SJCRH30 (cell line): ENCODE results near the gene SHC3. TPM values are rescaled to one million over a fixed set of nuclear protein-coding genes. Genes with fewer than 3 reads are reported as not detected.

ENCODE experiments used
- DNase-seq, 2 experiments: peaks; one replicate each; pipeline ENCODE4 v3.0.0-alpha.2; 2015 to 2020
- H3K27ac ChIP-seq: fragments of 250-450 bp; sonication (Bioruptor Pico); 2 replicates; pipeline ENCODE4 v1.5.1; 2020; ENCODE audit warnings: mild to moderate bottlenecking, moderate library complexity
- H3K27me3 ChIP-seq: fragments of 250-450 bp; sonication (Bioruptor Pico); 2 replicates; pipeline ENCODE4 v1.5.1; 2020; ENCODE audit warnings: mild to moderate bottlenecking, moderate library complexity
- H3K36me3 ChIP-seq: fragments of 250-450 bp; sonication (Bioruptor Pico); 2 replicates; pipeline ENCODE4 v1.5.1; 2020; ENCODE audit warnings: mild to moderate bottlenecking, moderate library complexity
- H3K4me1 ChIP-seq: fragments of 250-450 bp; sonication (Bioruptor Pico); 2 replicates; pipeline ENCODE4 v1.5.1; 2020; ENCODE audit warnings: mild to moderate bottlenecking, moderate library complexity
- H3K4me3 ChIP-seq: fragments of 250-450 bp; sonication (Bioruptor Pico); 2 replicates; pipeline ENCODE4 v1.5.1; 2020; ENCODE audit warnings: mild to moderate bottlenecking, moderate library complexity
- H3K9me3 ChIP-seq: fragments of 250-450 bp; sonication (Bioruptor Pico); replicated peaks from 2 replicates; pipeline ENCODE4 v1.5.1; 2020; ENCODE audit warnings: mild to moderate bottlenecking, moderate library complexity
- total RNA-seq: library from RNA; depleted of rRNA; stranded (reverse); fragments of >200 nt; shearing (Covaris generic); gene quantifications from 2 replicates; pipeline ENCODE4 v1.2.3, GENCODE V29; 2014

SHC3 gene
- total RNA-seq, 1 experiment from 2014 or later = not detected

GRCh38 chr9:89195131-89195797 is 16.6 kb upstream of the SHC3 start:
- no peaks in the 10 kb centered on the region for H3K4me1 ChIP-seq
- no peak overlapping the region for H3K27ac ChIP-seq
- H3K9me3 ChIP-seq = no peaks in the 10 kb centered on the region
- no peak for DNase-seq
- H3K36me3 ChIP-seq = no peaks in the 10 kb centered on the region
- no peaks in the 10 kb centered on the region for H3K27me3 ChIP-seq
- H3K4me3 ChIP-seq = no peak overlapping the region

- H3K27me3 ChIP-seq = no peaks in the 10 kb centered on the region
- no peaks in the 10 kb centered on the region for H3K4me1 ChIP-seq
- no peak for DNase-seq
- no peak overlapping the region for H3K4me3 ChIP-seq
- H3K36me3 ChIP-seq = no peaks in the 10 kb centered on the region
- no peak overlapping the region for H3K27ac ChIP-seq
- no peaks in the 10 kb centered on the region for H3K9me3 ChIP-seq
Observed at GRCh38 chr9:89194421-89195130, 16.0 kb upstream of the SHC3 start.

- H3K27me3 ChIP-seq = peaks cover 5% of the 10 kb centered on the region; the same call in 1 of the 2 replicates
- H3K4me1 ChIP-seq = no peaks in the 10 kb centered on the region
- 0 out of 2 replicates have a peak, but pooled peaks cover 3% of the 10 kb centered on the region for H3K9me3 ChIP-seq
- H3K27ac ChIP-seq = no peak overlapping the region
- H3K4me3 ChIP-seq = no peak overlapping the region
- H3K36me3 ChIP-seq = no peaks in the 10 kb centered on the region
- DNase-seq = no peak
Observed at GRCh38 chr9:89191004-89191403, 12.4 kb upstream of the SHC3 start.

GRCh38 chr9:89189215-89189614 is 10.6 kb upstream of the SHC3 start:
- H3K4me1 ChIP-seq = no peaks in the 10 kb centered on the region
- no peak overlapping the region for H3K27ac ChIP-seq
- H3K9me3 ChIP-seq = 0 out of 2 replicates have a peak, but pooled peaks cover 3% of the 10 kb centered on the region
- H3K36me3 ChIP-seq = no peaks in the 10 kb centered on the region
- no peak for DNase-seq
- peaks cover 5% of the 10 kb centered on the region; the same call in 1 of the 2 replicates for H3K27me3 ChIP-seq
- H3K4me3 ChIP-seq = no peak overlapping the region

GRCh38 chr9:89187950-89188349 is 9.3 kb upstream of the SHC3 start:
- Histone ChIP-seq H3K4me1 (no peaks in the 10 kb centered on the region), H3K9me3 (0 out of 2 replicates have a peak, but pooled peaks cover 3% of the 10 kb centered on the region), H3K27ac (no peak overlapping the region), H3K27me3 (peaks cover 5% of the 10 kb centered on the region; the same call in 1 of the 2 replicates), H3K4me3 (no peak overlapping the region), H3K36me3 (no peaks in the 10 kb centered on the region)
- no peak for DNase-seq

GRCh38 chr9:89187541-89187940 is 8.9 kb upstream of the SHC3 start:
- Histone ChIP-seq H3K27ac (no peak overlapping the region), H3K4me3 (no peak overlapping the region), H3K9me3 (0 out of 2 replicates have a peak, but pooled peaks cover 3% of the 10 kb centered on the region), H3K4me1 (no peaks in the 10 kb centered on the region), H3K36me3 (no peaks in the 10 kb centered on the region), H3K27me3 (peaks cover 5% of the 10 kb centered on the region; the same call in 1 of the 2 replicates)
- DNase-seq = no peak

- 0 out of 2 replicates have a peak, but pooled peaks cover 3% of the 10 kb centered on the region for H3K9me3 ChIP-seq
- no peak for DNase-seq
- no peak overlapping the region for H3K4me3 ChIP-seq
- no peaks in the 10 kb centered on the region for H3K36me3 ChIP-seq
- no peak overlapping the region for H3K27ac ChIP-seq
- peaks cover 5% of the 10 kb centered on the region; the same call in 1 of the 2 replicates for H3K27me3 ChIP-seq
- H3K4me1 ChIP-seq = no peaks in the 10 kb centered on the region
Observed at GRCh38 chr9:89186960-89187359, 8.3 kb upstream of the SHC3 start.

GRCh38 chr9:89185980-89186379 is 7.4 kb upstream of the SHC3 start:
- H3K9me3 ChIP-seq = 0 out of 2 replicates have a peak, but pooled peaks cover 3% of the 10 kb centered on the region
- peak; percentile 48 to 70 for DNase-seq

GRCh38 chr9:89183146-89183545 is 4.5 kb upstream of the SHC3 start:
- no peak overlapping the region for H3K4me3 ChIP-seq
- H3K27me3 ChIP-seq = peaks cover 5% of the 10 kb centered on the region; the same call in 1 of the 2 replicates
- no peak for DNase-seq
- no peaks in the 10 kb centered on the region for H3K36me3 ChIP-seq
- H3K9me3 ChIP-seq = 0 out of 2 replicates have a peak, but pooled peaks cover 3% of the 10 kb centered on the region
- peaks cover 8% of the 10 kb centered on the region; the same call in 1 of the 2 replicates for H3K4me1 ChIP-seq
- no peak overlapping the region for H3K27ac ChIP-seq

More at GRCh38 chr9:89185980-89186379, 7.4 kb upstream of the SHC3 start:
- Histone ChIP-seq H3K27ac (no peak overlapping the region), H3K27me3 (peaks cover 5% of the 10 kb centered on the region; the same call in 1 of the 2 replicates), H3K4me1 (no peaks in the 10 kb centered on the region), H3K36me3 (no peaks in the 10 kb centered on the region), H3K4me3 (no peak overlapping the region)

- DNase-seq = no peak
- Histone ChIP-seq H3K27me3 (peaks cover 4% of the 10 kb centered on the region; the same call in 1 of the 2 replicates), H3K4me3 (no peak overlapping the region), H3K27ac (no peak overlapping the region), H3K9me3 (0 out of 2 replicates have a peak, but pooled peaks cover 2% of the 10 kb centered on the region), H3K36me3 (no peaks in the 10 kb centered on the region), H3K4me1 (peaks cover 8% of the 10 kb centered on the region; the same call in 1 of the 2 replicates)
Observed at GRCh38 chr9:89182369-89182768, 3.8 kb upstream of the SHC3 start.

- H3K36me3 ChIP-seq = no peaks in the 10 kb centered on the region
- H3K4me1 ChIP-seq = peaks cover 8% of the 10 kb centered on the region; the same call in 1 of the 2 replicates
- peak overlapping the region; percentile 36 for H3K4me3 ChIP-seq
- no peak overlapping the region for H3K27ac ChIP-seq
- no peaks in the 10 kb centered on the region for H3K9me3 ChIP-seq
- no peaks in the 10 kb centered on the region for H3K27me3 ChIP-seq
- peak; percentile 77 to 85 for DNase-seq
Observed at GRCh38 chr9:89179895-89180734, 1.5 kb upstream of the SHC3 start.

- no peak overlapping the region for H3K27ac ChIP-seq
- DNase-seq = peak in 1 of 2 experiments; percentile 7
- peaks cover 8% of the 10 kb centered on the region; the same call in 1 of the 2 replicates for H3K4me1 ChIP-seq
- H3K27me3 ChIP-seq = no peaks in the 10 kb centered on the region
- H3K4me3 ChIP-seq = peak overlapping the region; percentile 36
- H3K9me3 ChIP-seq = no peaks in the 10 kb centered on the region
- no peaks in the 10 kb centered on the region for H3K36me3 ChIP-seq
Observed at GRCh38 chr9:89179540-89179894, 899 bp upstream of the SHC3 start.

GRCh38 chr9:89178830-89179539 is 367 bp upstream of the SHC3 start:
- H3K36me3 ChIP-seq = no peaks in the 10 kb centered on the region
- H3K9me3 ChIP-seq = no peaks in the 10 kb centered on the region
- no peak overlapping the region for H3K27ac ChIP-seq
- no peak for DNase-seq
- no peaks in the 10 kb centered on the region for H3K27me3 ChIP-seq
- no peak overlapping the region for H3K4me3 ChIP-seq
- peaks cover 8% of the 10 kb centered on the region; the same call in 1 of the 2 replicates for H3K4me1 ChIP-seq
